WTC11 (cell line): ENCODE results near the gene MEOX2. TPM values are rescaled to one million over a fixed set of nuclear protein-coding genes. Genes with fewer than 3 reads are reported as not detected.

ENCODE experiments used
- ATAC-seq: fragments of 200-7000 bp; cut with Tn5 transposase; 2 replicates; pipeline ENCODE4 v1.10.0; 2021; ENCODE audit warnings: mild to moderate bottlenecking, moderate library complexity
- CTCF ChIA-PET: fragments of 300-600 bp; sonication (Branson Sonifier 250); formaldehyde crosslinking; loops from one replicate; lab custom pipeline; 2021; ENCODE audit warnings: antibody characterized with exemption; lab: Charles Lee
- POLR2A ChIA-PET: fragments of 350-600 bp; sonication (Branson Sonifier 250); formaldehyde crosslinking; loops from one replicate; lab custom pipeline; 2021; ENCODE audit warnings: antibody characterized with exemption; lab: Charles Lee
- DNase-seq: peaks from one replicate; pipeline ENCODE4 v3.0.0; 2021; ENCODE audit warnings: low spot score
- H3K27ac Mint-ChIP-seq: 2 replicates; pipeline ENCODE4 v1.8.0; 2021; ENCODE audit warnings: mixed read lengths
- H3K27me3 Mint-ChIP-seq: 2 replicates; pipeline ENCODE4 v1.8.0; 2021; ENCODE audit warnings: low read depth, mild to moderate bottlenecking, moderate library complexity, mixed read lengths
- H3K36me3 Mint-ChIP-seq: 2 replicates; pipeline ENCODE4 v1.8.0; 2021; ENCODE audit warnings: mixed read lengths
- H3K4me1 Mint-ChIP-seq: 2 replicates; pipeline ENCODE4 v1.8.0; 2022; ENCODE audit warnings: mixed read lengths
- H3K4me3 Mint-ChIP-seq: 2 replicates; pipeline ENCODE4 v1.8.0; 2021; ENCODE audit warnings: mild to moderate bottlenecking, moderate library complexity, mixed read lengths
- H3K9me3 Mint-ChIP-seq: 2 replicates; pipeline ENCODE4 v1.8.0; 2021; ENCODE audit warnings: mixed read lengths
- ATF1 ChIP-seq: sonication (generic); formaldehyde crosslinking; IDR thresholded peaks from 2 replicates; pipeline ENCODE4 v1.8.1; 2023; ENCODE audit warnings: mild to moderate bottlenecking, moderate library complexity, missing genetic modification reagents
- ETV6 ChIP-seq: sonication (generic); formaldehyde crosslinking; IDR thresholded peaks from 2 replicates; pipeline ENCODE4 v1.8.1; 2022; ENCODE audit warnings: mild to moderate bottlenecking, missing genetic modification reagents
- KAT7 ChIP-seq: sonication (generic); formaldehyde crosslinking; IDR thresholded peaks from 2 replicates; pipeline ENCODE4 v1.8.1; 2023; ENCODE audit warnings: missing genetic modification reagents, mild to moderate bottlenecking, borderline replicate concordance
- OVOL2 ChIP-seq: fragments of 250-450 bp; sonication (Bioruptor Pico); IDR thresholded peaks from 2 replicates; pipeline ENCODE4 v1.9.0; 2021; ENCODE audit warnings: mild to moderate bottlenecking, borderline replicate concordance
- ZNF138 ChIP-seq: sonication (generic); formaldehyde crosslinking; conservative IDR thresholded peaks from 2 replicates; pipeline ENCODE4 v1.8.1; 2022; ENCODE audit warnings: mild to moderate bottlenecking, moderate library complexity, missing genetic modification reagents
- ZNF423 ChIP-seq: fragments of 250-450 bp; sonication (Bioruptor Pico); IDR thresholded peaks from 2 replicates; pipeline ENCODE4 v2.1.2; 2022; ENCODE audit warnings: mild to moderate bottlenecking, moderate library complexity
- ZNF512 ChIP-seq: sonication (generic); formaldehyde crosslinking; IDR thresholded peaks from 2 replicates; pipeline ENCODE4 v1.8.1; 2022; ENCODE audit warnings: missing genetic modification reagents, borderline replicate concordance
- ZNF532 ChIP-seq: fragments of 250-450 bp; sonication (Bioruptor Pico); IDR thresholded peaks from 2 replicates; pipeline ENCODE4 v1.9.0; 2021; ENCODE audit warnings: mild to moderate bottlenecking, borderline replicate concordance
- ZNF671 ChIP-seq: fragments of 250-450 bp; sonication (Bioruptor Pico); IDR thresholded peaks from 2 replicates; pipeline ENCODE4 v1.8.0; 2021; ENCODE audit warnings: mild to moderate bottlenecking
- total RNA-seq: library from RNA; stranded (reverse); gene quantifications from 3 replicates; pipeline ENCODE4 v1.2.3, GENCODE V29; 2021
- TF ChIP-seq, protein P1 (sequence below): sonication (generic); formaldehyde crosslinking; IDR thresholded peaks from 2 replicates; pipeline ENCODE4 v1.8.1; 2023; ENCODE audit warnings: mild to moderate bottlenecking, missing genetic modification reagents, moderate library complexity
- TF ChIP-seq, protein P2 (sequence below): fragments of 250-450 bp; sonication (Bioruptor Pico); conservative IDR thresholded peaks from 2 replicates; pipeline ENCODE4 v1.9.0; 2021; ENCODE audit warnings: mild to moderate bottlenecking
- TF ChIP-seq, protein P3 (sequence below): sonication (generic); formaldehyde crosslinking; IDR thresholded peaks from 2 replicates; pipeline ENCODE4 v1.8.1; 2023; ENCODE audit warnings: mild to moderate bottlenecking, moderate library complexity, missing genetic modification reagents
- TF ChIP-seq, protein P4 (sequence below): sonication (generic); formaldehyde crosslinking; IDR thresholded peaks from 2 replicates; pipeline ENCODE4 v1.8.0; 2022; ENCODE audit warnings: mild to moderate bottlenecking, missing genetic modification reagents
- TF ChIP-seq, protein P5 (sequence below): fragments of 250-450 bp; sonication (Bioruptor Pico); IDR thresholded peaks from 2 replicates; pipeline ENCODE4 v1.9.0; 2021; ENCODE audit warnings: mild to moderate bottlenecking

Gene MEOX2
- total RNA-seq, 1 experiment from 2014 or later, result 0.07 TPM

DNA sequence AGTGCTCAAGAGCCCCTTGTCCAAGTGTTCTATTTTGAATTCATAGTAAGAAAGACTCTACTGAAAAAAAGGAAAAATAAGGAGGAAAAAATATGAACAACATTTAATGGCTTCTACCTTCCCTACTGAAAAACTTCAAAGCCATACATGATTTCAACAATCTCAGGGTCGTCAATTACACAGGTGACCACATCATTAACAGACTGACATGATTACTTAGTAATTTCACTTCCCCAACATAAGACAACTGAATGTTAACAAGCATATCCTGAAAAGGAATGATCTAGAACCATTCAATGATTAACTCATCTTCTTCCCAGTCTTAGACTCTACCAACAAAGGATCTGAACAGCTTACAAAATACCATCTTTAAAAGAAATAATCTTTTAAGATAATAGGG, 34.8 kb downstream of the MEOX2 start (continued):
- TF ChIP-seq ZNF532 (no peak), ZNF423 (no peak), OVOL2 (CRISPR knock-in tag) (no peak)
- TF ChIP-seq, protein P1, sequence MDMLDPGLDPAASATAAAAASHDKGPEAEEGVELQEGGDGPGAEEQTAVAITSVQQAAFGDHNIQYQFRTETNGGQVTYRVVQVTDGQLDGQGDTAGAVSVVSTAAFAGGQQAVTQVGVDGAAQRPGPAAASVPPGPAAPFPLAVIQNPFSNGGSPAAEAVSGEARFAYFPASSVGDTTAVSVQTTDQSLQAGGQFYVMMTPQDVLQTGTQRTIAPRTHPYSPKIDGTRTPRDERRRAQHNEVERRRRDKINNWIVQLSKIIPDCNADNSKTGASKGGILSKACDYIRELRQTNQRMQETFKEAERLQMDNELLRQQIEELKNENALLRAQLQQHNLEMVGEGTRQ (CRISPR knock-in tag), result no peak
- TF ChIP-seq, protein P2, sequence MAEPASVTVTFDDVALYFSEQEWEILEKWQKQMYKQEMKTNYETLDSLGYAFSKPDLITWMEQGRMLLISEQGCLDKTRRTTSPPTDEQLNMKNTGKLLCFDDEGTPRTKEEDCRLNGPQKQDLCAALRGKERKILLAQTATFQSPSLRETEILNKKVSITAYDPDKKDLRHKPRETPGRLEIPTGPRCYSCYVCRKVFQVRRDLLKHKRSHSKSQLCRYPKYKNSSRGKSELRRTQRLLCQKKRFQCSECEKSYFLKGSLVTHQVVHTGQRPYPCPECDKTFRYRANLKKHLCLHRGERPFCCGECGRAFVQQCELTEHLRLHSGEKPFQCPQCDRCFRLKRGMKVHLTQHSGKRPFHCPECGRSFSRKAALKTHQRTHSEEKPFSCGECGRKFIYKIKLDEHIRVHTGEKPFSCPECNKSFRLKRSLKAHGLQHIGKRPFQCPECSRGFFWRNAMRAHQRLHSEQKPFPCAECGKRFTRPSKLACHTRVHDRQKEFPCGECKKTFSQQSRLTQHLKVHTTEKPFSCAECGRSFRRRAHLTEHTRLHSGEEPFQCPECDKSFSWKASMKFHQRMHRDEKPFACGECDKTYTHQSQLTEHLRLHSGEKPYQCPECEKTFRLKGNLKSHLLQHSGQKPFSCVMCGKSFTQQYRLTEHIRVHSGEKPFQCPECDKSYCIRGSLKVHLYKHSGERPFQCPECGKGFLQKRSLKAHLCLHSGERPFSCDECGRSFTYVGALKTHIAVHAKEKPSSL (CRISPR knock-in tag), result no peak

- Mint-ChIP-seq H3K27me3 (no peaks in the 10 kb centered on the region; the same call in 1 of the 2 replicates), H3K36me3 (no peaks in the 10 kb centered on the region), H3K4me3 (no peak overlapping the region), H3K9me3 (peaks cover under 1% of the 10 kb centered on the region; the same call in 1 of the 2 replicates), H3K4me1 (peaks cover 11% of the 10 kb centered on the region), H3K27ac (no peak overlapping the region)
- ChIA-PET CTCF (no interaction called here), POLR2A (no interaction called here)
- TF ChIP-seq ZNF512 (CRISPR knock-in tag) (no peak), ETV6 (CRISPR knock-in tag) (no peak), KAT7 (CRISPR knock-in tag) (no peak), ATF1 (CRISPR knock-in tag) (no peak), ZNF138 (CRISPR knock-in tag) (no peak), ZNF671 (CRISPR knock-in tag) (no peak)
- TF ChIP-seq, protein P3, sequence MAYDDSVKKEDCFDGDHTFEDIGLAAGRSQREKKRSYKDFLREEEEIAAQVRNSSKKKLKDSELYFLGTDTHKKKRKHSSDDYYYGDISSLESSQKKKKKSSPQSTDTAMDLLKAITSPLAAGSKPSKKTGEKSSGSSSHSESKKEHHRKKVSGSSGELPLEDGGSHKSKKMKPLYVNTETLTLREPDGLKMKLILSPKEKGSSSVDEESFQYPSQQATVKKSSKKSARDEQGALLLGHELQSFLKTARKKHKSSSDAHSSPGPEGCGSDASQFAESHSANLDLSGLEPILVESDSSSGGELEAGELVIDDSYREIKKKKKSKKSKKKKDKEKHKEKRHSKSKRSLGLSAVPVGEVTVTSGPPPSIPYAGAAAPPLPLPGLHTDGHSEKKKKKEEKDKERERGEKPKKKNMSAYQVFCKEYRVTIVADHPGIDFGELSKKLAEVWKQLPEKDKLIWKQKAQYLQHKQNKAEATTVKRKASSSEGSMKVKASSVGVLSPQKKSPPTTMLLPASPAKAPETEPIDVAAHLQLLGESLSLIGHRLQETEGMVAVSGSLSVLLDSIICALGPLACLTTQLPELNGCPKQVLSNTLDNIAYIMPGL, result no peak
- TF ChIP-seq, protein P4, sequence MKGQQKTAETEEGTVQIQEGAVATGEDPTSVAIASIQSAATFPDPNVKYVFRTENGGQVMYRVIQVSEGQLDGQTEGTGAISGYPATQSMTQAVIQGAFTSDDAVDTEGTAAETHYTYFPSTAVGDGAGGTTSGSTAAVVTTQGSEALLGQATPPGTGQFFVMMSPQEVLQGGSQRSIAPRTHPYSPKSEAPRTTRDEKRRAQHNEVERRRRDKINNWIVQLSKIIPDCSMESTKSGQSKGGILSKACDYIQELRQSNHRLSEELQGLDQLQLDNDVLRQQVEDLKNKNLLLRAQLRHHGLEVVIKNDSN (CRISPR knock-in tag), result no peak
- TF ChIP-seq, protein P5, sequence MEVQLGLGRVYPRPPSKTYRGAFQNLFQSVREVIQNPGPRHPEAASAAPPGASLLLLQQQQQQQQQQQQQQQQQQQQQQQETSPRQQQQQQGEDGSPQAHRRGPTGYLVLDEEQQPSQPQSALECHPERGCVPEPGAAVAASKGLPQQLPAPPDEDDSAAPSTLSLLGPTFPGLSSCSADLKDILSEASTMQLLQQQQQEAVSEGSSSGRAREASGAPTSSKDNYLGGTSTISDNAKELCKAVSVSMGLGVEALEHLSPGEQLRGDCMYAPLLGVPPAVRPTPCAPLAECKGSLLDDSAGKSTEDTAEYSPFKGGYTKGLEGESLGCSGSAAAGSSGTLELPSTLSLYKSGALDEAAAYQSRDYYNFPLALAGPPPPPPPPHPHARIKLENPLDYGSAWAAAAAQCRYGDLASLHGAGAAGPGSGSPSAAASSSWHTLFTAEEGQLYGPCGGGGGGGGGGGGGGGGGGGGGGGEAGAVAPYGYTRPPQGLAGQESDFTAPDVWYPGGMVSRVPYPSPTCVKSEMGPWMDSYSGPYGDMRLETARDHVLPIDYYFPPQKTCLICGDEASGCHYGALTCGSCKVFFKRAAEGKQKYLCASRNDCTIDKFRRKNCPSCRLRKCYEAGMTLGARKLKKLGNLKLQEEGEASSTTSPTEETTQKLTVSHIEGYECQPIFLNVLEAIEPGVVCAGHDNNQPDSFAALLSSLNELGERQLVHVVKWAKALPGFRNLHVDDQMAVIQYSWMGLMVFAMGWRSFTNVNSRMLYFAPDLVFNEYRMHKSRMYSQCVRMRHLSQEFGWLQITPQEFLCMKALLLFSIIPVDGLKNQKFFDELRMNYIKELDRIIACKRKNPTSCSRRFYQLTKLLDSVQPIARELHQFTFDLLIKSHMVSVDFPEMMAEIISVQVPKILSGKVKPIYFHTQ, result no peak
- DNase-seq, result no peak
- no peak for ATAC-seq
These were observed 35.7 kb downstream of the MEOX2 start for GRCh38 chr7:15650787-15651186.
